ENCODE measurements around the gene ISCA1. TPM values are rescaled to one million over a fixed set of nuclear protein-coding genes. Genes with fewer than 3 reads are reported as not detected.

ISCA1 gene
- polyA plus RNA-seq, 1 donor from 2014 or later: 141 TPM

- Histone ChIP-seq H3K79me2 (replicated peaks; ENCODE audit: insufficient read depth, low read length) (peaks cover 56% of the 10 kb centered on the region), H3K27me3 (ENCODE audit: insufficient read depth, low read depth, low read length) (no peaks in the 10 kb centered on the region), H2AFZ (ENCODE audit: low read depth, low read length) (no peak overlapping the region), H3K4me2 (ENCODE audit: low read length) (peak overlapping the region; percentile 91), H3K9me3 (ENCODE audit: low read length) (no peaks in the 10 kb centered on the region), H3K9me2 (ENCODE audit: insufficient read depth, low read length) (no peaks in the 10 kb centered on the region), H3K9ac (ENCODE audit: low read length) (peak overlapping the region; percentile 96), H3K4me3 (ENCODE audit: low read length) (peak overlapping the region; percentile 99), H4K20me1 (ENCODE audit: insufficient read depth) (no peaks in the 10 kb centered on the region), H3F3A (ENCODE audit: insufficient read depth, low read length, poor library complexity, severe bottlenecking) (no peaks in the 10 kb centered on the region), H3K36me3 (ENCODE audit: insufficient read depth, low read length) (no peaks in the 10 kb centered on the region), H3K27ac (ENCODE audit: low read length) (no peak overlapping the region)
- TF ChIP-seq CTCF (IDR thresholded peaks at IDR 0.05; ENCODE audit: poor library complexity, severe bottlenecking): no peak
- no peak for TF ChIP-seq TAF1 (IDR thresholded peaks at IDR 0.05; ENCODE audit: low read depth)
- TF ChIP-seq EZH2 (IDR thresholded peaks at IDR 0.05; ENCODE audit: borderline replicate concordance, insufficient read depth, low read length, poor library complexity, severe bottlenecking): no peak
- no peak for TF ChIP-seq RAD21 (conservative IDR thresholded peaks at IDR 0.05)
- TF ChIP-seq MXI1 (conservative IDR thresholded peaks at IDR 0.05; ENCODE audit: poor library complexity, severe bottlenecking): no peak
- TF ChIP-seq REST (IDR thresholded peaks at IDR 0.05; ENCODE audit: borderline replicate concordance): no peak
- no peak for TF ChIP-seq EP300 (conservative IDR thresholded peaks at IDR 0.05; ENCODE audit: poor library complexity, severe bottlenecking)
- no peak for TF ChIP-seq SMC3 (conservative IDR thresholded peaks at IDR 0.05; ENCODE audit: poor library complexity)
- no peak for TF ChIP-seq POLR2AphosphoS5 (IDR thresholded peaks at IDR 0.05)
Measured at GRCh38 chr9:86280580-86280979, 1.8 kb downstream of the ISCA1 start.

- H3K79me2 ChIP-seq (replicated peaks; ENCODE audit: insufficient read depth, low read length): peaks cover 63% of the 10 kb centered on the region
- TF ChIP-seq TAF1 (IDR thresholded peaks at IDR 0.05; ENCODE audit: low read depth) (no peak), CTCF (IDR thresholded peaks at IDR 0.05; ENCODE audit: poor library complexity, severe bottlenecking) (no peak), EZH2 (IDR thresholded peaks at IDR 0.05; ENCODE audit: borderline replicate concordance, insufficient read depth, low read length, poor library complexity, severe bottlenecking) (no peak), POLR2AphosphoS5 (IDR thresholded peaks at IDR 0.05) (no peak), EP300 (conservative IDR thresholded peaks at IDR 0.05; ENCODE audit: poor library complexity, severe bottlenecking) (no peak), SMC3 (conservative IDR thresholded peaks at IDR 0.05; ENCODE audit: poor library complexity) (no peak), MXI1 (conservative IDR thresholded peaks at IDR 0.05; ENCODE audit: poor library complexity, severe bottlenecking) (no peak), RAD21 (conservative IDR thresholded peaks at IDR 0.05) (no peak), REST (IDR thresholded peaks at IDR 0.05; ENCODE audit: borderline replicate concordance) (no peak)
Measured at GRCh38 chr9:86279839-86280238, 2.5 kb downstream of the ISCA1 start.

More at GRCh38 chr9:86279839-86280238, 2.5 kb downstream of the ISCA1 start:
- Histone ChIP-seq H3K4me3 (ENCODE audit: low read length) (peak overlapping the region; percentile 37), H3K9me3 (ENCODE audit: low read length) (no peaks in the 10 kb centered on the region), H3K9ac (ENCODE audit: low read length) (no peak overlapping the region), H3K27me3 (ENCODE audit: insufficient read depth, low read depth, low read length) (no peaks in the 10 kb centered on the region), H3K27ac (ENCODE audit: low read length) (no peak overlapping the region), H3K4me2 (ENCODE audit: low read length) (no peak overlapping the region), H3F3A (ENCODE audit: insufficient read depth, low read length, poor library complexity, severe bottlenecking) (no peaks in the 10 kb centered on the region), H3K36me3 (ENCODE audit: insufficient read depth, low read length) (no peaks in the 10 kb centered on the region), H3K9me2 (ENCODE audit: insufficient read depth, low read length) (no peaks in the 10 kb centered on the region), H2AFZ (ENCODE audit: low read depth, low read length) (no peak overlapping the region), H4K20me1 (ENCODE audit: insufficient read depth) (no peaks in the 10 kb centered on the region)

Measured in neural cell (in vitro differentiated cells).